Prostate gland (tissue), 2 donors: Measurements from ENCODE around the gene PDXK. TPM values are rescaled to one million over a fixed set of nuclear protein-coding genes. Genes with fewer than 3 reads are reported as not detected.

Source experiments
- DNase-seq: peaks from one replicate; pipeline ENCODE4 v3.0.0-alpha.2; 2019; ENCODE audit warnings: low spot score
- H3K27ac ChIP-seq, 2 donors: fragments of 200-600 bp; sonication (generic); 2 replicates each; pipeline ENCODE4 v1.5.1; 2017 to 2019
- H3K27me3 ChIP-seq: fragments of 200-600 bp; sonication (generic); replicated peaks from 2 replicates; pipeline ENCODE4 v1.5.1; 2019; ENCODE audit not compliant: insufficient read depth
- H3K36me3 ChIP-seq, 2 donors: fragments of 200-600 bp; sonication (generic); 1 replicate in 1 of 2; 2 replicates in 1 of 2; pipeline versions ENCODE4 v1.5.1 to v1.8.1; 2017 to 2019
- H3K4me1 ChIP-seq: fragments of 200-600 bp; sonication (generic); replicated peaks from 2 replicates; pipeline ENCODE4 v1.5.1; 2019
- H3K4me3 ChIP-seq, 2 donors: fragments of 200-600 bp; sonication (generic); 2 replicates each; pipeline ENCODE4 v1.5.1; 2017 to 2019
- H3K9me3 ChIP-seq: fragments of 200-600 bp; sonication (generic); 2 replicates; pipeline ENCODE4 v1.5.1; 2017
- POLR2A ChIP-seq: fragments of 450-650 bp; IDR thresholded peaks from one replicate; pipeline ENCODE4 v1.6.1; 2016; ENCODE audit warnings: antibody characterized with exemption, mild to moderate bottlenecking
- POLR2AphosphoS5 ChIP-seq: sonication (generic); formaldehyde crosslinking; IDR thresholded peaks from one replicate; pipeline ENCODE4 v1.6.1; 2017; ENCODE audit warnings: antibody characterized with exemption
- WGBS: methylation state at CpG from one replicate; pipeline ENCODE4 v1.1.5; 2018; 5-methylcytosine and 5-hydroxymethylcytosine counted together
- intact Hi-C: fragments of 100-400 bp; cut with DNase I; formaldehyde crosslinking; loops from one replicate; pipeline ENCODE4 v1.14.2; 2022
- total RNA-seq, 2 donors: library from RNA; depleted of rRNA; stranded (reverse); fragments of >200 nt; gene quantifications; one replicate each; pipeline ENCODE4 v1.1.0, GENCODE V29; 2016
- TF ChIP-seq, protein P1 (sequence below), 4 experiments: fragments of 200-600 bp in 2 of 4; fragments of 450-650 bp in 2 of 4; sonication (generic) in 2 of 4; IDR thresholded peaks; 1 replicate in 3 of 4; 2 replicates in 1 of 4; pipeline ENCODE4 v1.5.1; 2016 to 2019; ENCODE audit warnings: antibody characterized with exemption in 4 of 4, mild to moderate bottlenecking in 2 of 4, moderate library complexity in 2 of 4

PDXK gene
- total RNA-seq, 2 donors from 2014 or later, result 61.4 to 161 TPM

DNA sequence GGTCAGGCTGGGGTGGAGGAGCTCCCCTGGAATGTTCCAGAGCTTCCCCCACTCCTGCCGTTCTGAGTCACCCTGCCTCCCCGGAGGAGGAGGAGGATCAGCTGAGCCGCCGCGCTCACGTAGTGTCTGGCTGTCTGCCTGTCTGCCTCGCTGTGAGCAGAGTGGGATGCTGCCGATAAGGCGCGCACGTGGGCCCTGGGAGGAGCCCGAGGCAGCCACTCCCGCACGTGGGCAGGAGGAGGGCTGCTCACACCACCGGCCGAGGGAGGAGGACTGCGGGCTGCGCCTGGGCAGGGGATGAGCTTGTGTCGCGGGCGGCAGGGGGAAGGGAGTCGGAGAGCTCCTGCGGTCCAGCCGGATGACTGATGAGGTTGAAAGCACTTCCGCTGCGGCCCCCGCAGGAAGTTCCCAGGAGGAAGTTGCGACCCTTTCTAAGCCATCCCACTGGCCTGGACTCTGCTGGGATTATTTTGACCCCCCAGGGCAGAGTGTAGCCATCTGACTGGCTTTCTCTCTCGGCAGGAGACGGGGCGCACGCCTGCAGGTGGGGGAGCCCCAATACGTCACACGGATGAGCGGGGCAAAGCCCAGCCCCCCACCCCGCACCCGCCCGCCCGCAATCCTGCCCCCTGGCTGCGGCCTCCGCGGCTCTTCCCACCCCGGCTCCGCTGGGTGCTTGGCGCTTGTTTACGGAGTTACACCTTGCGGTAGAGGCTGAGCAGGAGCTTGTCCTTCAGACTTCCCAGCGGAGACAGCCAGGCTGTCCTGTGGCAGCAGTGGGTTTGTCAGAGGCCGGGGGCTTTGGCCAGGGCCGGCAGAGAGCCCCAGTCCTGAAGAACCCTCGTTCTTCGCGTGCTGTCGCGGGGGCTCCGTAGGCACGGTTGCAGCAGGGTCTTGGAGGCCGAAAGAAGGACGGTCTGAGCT is 9.8 kb downstream of the PDXK start:
- intact Hi-C loops, result no loop called here
- H3K27me3 ChIP-seq, result no peaks in the 10 kb centered on the region
- 7% methylated on average over 46 of the region's 59 CpGs for WGBS
- peak; percentile 93 for DNase-seq
- no peaks in the 10 kb centered on the region for H3K36me3 ChIP-seq
- peak overlapping the region; percentile 83 to 86 for H3K27ac ChIP-seq
- no peaks in the 10 kb centered on the region for H3K9me3 ChIP-seq
- TF ChIP-seq, protein P1, sequence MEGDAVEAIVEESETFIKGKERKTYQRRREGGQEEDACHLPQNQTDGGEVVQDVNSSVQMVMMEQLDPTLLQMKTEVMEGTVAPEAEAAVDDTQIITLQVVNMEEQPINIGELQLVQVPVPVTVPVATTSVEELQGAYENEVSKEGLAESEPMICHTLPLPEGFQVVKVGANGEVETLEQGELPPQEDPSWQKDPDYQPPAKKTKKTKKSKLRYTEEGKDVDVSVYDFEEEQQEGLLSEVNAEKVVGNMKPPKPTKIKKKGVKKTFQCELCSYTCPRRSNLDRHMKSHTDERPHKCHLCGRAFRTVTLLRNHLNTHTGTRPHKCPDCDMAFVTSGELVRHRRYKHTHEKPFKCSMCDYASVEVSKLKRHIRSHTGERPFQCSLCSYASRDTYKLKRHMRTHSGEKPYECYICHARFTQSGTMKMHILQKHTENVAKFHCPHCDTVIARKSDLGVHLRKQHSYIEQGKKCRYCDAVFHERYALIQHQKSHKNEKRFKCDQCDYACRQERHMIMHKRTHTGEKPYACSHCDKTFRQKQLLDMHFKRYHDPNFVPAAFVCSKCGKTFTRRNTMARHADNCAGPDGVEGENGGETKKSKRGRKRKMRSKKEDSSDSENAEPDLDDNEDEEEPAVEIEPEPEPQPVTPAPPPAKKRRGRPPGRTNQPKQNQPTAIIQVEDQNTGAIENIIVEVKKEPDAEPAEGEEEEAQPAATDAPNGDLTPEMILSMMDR (IDR thresholded peaks at IDR 0.05), result peak in 3 of 4 experiments; percentile 28 to 41 (median 29)
- TF ChIP-seq POLR2AphosphoS5 (peak; percentile 99), POLR2A (peak; percentile 85)
- H3K4me3 ChIP-seq, result peak overlapping the region; percentile 30 to 32
- H3K4me1 ChIP-seq, result peaks cover 27% of the 10 kb centered on the region

DNA sequence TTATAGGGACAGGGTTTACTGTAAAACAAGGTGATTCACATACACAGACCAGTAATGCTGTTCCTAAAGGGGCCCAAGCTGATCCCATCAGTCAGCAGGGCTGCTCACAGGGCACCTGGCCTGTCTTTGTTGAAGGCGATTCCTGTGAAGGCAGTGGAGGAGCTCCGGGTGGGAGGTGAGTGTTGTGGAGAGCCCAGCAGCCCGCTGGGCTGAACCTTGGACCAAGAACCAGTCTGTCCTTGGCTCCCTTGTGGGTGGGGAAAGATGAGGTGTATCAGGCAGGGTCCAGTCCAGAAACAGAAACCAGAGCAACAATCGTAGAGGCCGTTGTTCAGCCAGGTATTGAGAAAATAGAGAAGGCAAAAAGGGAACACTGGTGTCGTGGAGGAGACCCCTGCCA is 12.5 kb downstream of the PDXK start:
- intact Hi-C loops, result no loop called here
- no peaks in the 10 kb centered on the region for H3K36me3 ChIP-seq
- TF ChIP-seq, protein P1 (IDR thresholded peaks at IDR 0.05), result no peak
- no peak for TF ChIP-seq POLR2A
- TF ChIP-seq POLR2AphosphoS5, result no peak
- H3K4me3 ChIP-seq, result no peak overlapping the region
- 76% methylated on average over 6 of the region's 6 CpGs for WGBS
- H3K27ac ChIP-seq, result no peak overlapping the region
- no peak for DNase-seq
- no peaks in the 10 kb centered on the region for H3K9me3 ChIP-seq
- H3K27me3 ChIP-seq, result no peaks in the 10 kb centered on the region
- peaks cover 36% of the 10 kb centered on the region for H3K4me1 ChIP-seq

DNA sequence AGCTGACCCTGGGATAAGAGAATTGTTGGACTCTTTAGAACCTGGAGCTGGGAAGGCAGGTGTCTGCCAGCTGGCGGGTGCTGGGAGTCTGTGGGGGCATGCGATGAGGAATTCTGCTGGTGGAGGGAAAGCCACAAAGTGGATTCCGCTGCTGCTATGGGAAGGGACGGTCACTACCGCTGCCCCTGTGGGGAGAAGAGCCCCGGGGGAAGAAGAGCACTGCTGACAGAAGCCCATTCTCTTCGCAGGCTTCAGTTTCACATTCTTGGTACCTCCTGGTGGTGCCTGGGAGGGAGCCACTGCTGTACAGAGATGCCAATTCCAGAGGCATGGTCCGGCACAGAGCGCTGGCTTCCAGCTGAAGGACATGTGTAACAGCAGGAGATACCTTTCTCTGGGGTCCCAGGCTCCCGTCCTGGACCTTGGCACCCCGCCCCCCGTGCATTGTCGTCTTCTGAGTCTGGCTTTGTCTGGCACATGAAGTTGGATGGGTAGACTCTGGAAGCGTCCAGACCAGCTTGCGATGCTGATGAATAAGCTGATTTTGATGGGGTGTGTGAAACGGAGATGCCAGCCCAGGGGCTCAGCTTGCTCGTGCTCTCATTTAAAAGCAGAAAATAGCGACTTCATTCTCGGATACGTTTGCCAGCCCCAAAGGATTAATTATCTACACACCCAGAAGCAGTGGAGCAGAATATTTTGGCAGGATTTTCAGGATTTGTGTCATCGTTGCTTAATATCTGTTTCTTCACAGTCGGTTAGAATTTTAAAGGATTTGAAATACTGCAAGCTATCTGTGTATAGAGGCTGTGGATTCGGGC is 13.2 kb downstream of the PDXK start:
- TF ChIP-seq POLR2AphosphoS5 (no peak), POLR2A (no peak)
- TF ChIP-seq, protein P1 (IDR thresholded peaks at IDR 0.05), result no peak
- peaks cover 32% of the 10 kb centered on the region for H3K4me1 ChIP-seq
- intact Hi-C loops, result no loop called here
- no peaks in the 10 kb centered on the region for H3K9me3 ChIP-seq
- no peak overlapping the region for H3K27ac ChIP-seq
- H3K27me3 ChIP-seq, result no peaks in the 10 kb centered on the region
- 68% methylated on average over 23 of the region's 23 CpGs for WGBS
- no peak overlapping the region for H3K4me3 ChIP-seq
- no peaks in the 10 kb centered on the region for H3K36me3 ChIP-seq
- no peak for DNase-seq

DNA sequence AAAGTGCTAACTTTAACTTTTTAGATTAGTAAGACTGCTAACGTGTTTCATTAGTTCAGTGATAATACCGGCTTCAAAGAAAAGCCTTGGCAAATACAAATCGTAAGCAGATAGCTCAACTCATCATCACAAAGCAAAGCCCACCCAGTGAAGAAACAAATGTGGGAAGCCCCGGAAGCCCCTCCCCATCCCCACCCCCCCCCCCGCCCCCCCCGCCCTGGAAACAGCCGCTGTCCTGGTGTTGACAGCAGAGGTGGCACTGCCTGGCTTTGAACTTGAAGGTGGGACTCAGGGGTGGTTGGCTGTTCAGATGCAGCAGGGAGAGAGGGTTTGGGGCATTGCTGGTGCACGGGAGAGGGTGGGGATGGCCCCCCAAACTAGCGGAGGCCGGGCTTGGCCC is 14.1 kb downstream of the PDXK start:
- no peak overlapping the region for H3K4me3 ChIP-seq
- no peak for DNase-seq
- WGBS, result 47% methylated on average over 10 of the region's 10 CpGs
- no peak overlapping the region for H3K27ac ChIP-seq
- peaks cover 22% of the 10 kb centered on the region for H3K4me1 ChIP-seq
- no peak for TF ChIP-seq POLR2AphosphoS5
- TF ChIP-seq, protein P1 (IDR thresholded peaks at IDR 0.05), result no peak
- TF ChIP-seq POLR2A, result no peak
- H3K27me3 ChIP-seq, result no peaks in the 10 kb centered on the region
- intact Hi-C loops, result no loop called here
- no peaks in the 10 kb centered on the region for H3K9me3 ChIP-seq
- H3K36me3 ChIP-seq, result no peaks in the 10 kb centered on the region
